HUES6 (cell line): Measurements from ENCODE around the gene GNB2.
"Not testable (repeated sequence)": the region's sequence is repeated elsewhere in the genome, so short reads cannot be mapped to it uniquely, and the experiment has no call there.

Experiments
- H3K27ac ChIP-seq: 2 replicates; pipeline ENCODE4 v1.7.0; 2013; ENCODE audit warnings: low read depth, mild to moderate bottlenecking, low read length, inconsistent platforms
- H3K27me3 ChIP-seq: 2 replicates; pipeline ENCODE4 v1.6.1; 2013; ENCODE audit warnings: low read length; ENCODE audit not compliant: control insufficient read depth, insufficient read depth
- H3K36me3 ChIP-seq: 2 replicates; pipeline ENCODE4 v1.6.1; 2013; ENCODE audit warnings: low read length; ENCODE audit not compliant: control insufficient read depth, insufficient read depth
- H3K4me1 ChIP-seq: 2 replicates; pipeline ENCODE4 v1.6.1; 2013; ENCODE audit warnings: low read length; ENCODE audit not compliant: control insufficient read depth, insufficient read depth
- H3K4me3 ChIP-seq: 2 replicates; pipeline ENCODE4 v1.5.1; 2013; ENCODE audit warnings: low read depth, low read length
- H3K9ac ChIP-seq: one replicate; pipeline ENCODE4 v1.6.1; 2013; ENCODE audit warnings: mild to moderate bottlenecking, low read length
- H3K9me3 ChIP-seq: 2 replicates; pipeline ENCODE4 v1.6.1; 2013; ENCODE audit warnings: low read depth, low read length; ENCODE audit not compliant: control insufficient read depth, insufficient read depth

Gene GNB2

GRCh38 chr7:100667331-100668068 lies 6.0 kb upstream of the GNB2 start:
- Histone ChIP-seq H3K9me3 (no peaks in the 10 kb centered on the region), H3K9ac (no peak overlapping the region), H3K36me3 (no peaks in the 10 kb centered on the region), H3K27me3 (peaks cover 10% of the 10 kb centered on the region), H3K4me3 (no peak overlapping the region), H3K27ac (no peak overlapping the region), H3K4me1 (no peaks in the 10 kb centered on the region)

- Histone ChIP-seq H3K9ac (no peak overlapping the region), H3K27ac (no peak overlapping the region), H3K36me3 (no peaks in the 10 kb centered on the region), H3K4me3 (no peak overlapping the region), H3K4me1 (no peaks in the 10 kb centered on the region), H3K27me3 (peaks cover 12% of the 10 kb centered on the region), H3K9me3 (no peaks in the 10 kb centered on the region)
These were observed 5.5 kb upstream of the GNB2 start for GRCh38 chr7:100668069-100668449.

- not testable (repeated sequence) for H3K27ac ChIP-seq, H3K4me1 ChIP-seq, H3K4me3 ChIP-seq, H3K9me3 ChIP-seq, H3K9ac ChIP-seq, H3K36me3 ChIP-seq
- peaks cover 12% of the 10 kb centered on the region for H3K27me3 ChIP-seq
These were observed 4.4 kb upstream of the GNB2 start for GRCh38 chr7:100669106-100669505.

GRCh38 chr7:100670074-100670473 lies 3.5 kb upstream of the GNB2 start:
- no peaks in the 10 kb centered on the region for H3K36me3 ChIP-seq
- H3K4me3 ChIP-seq, result no peak overlapping the region
- H3K27ac ChIP-seq, result no peak overlapping the region
- H3K27me3 ChIP-seq, result peaks cover 12% of the 10 kb centered on the region
- H3K9ac ChIP-seq, result no peak overlapping the region
- no peaks in the 10 kb centered on the region for H3K9me3 ChIP-seq
- H3K4me1 ChIP-seq, result no peaks in the 10 kb centered on the region

GRCh38 chr7:100671353-100672327 lies 1.9 kb upstream of the GNB2 start:
- H3K4me1 ChIP-seq, result no peaks in the 10 kb centered on the region
- H3K27ac ChIP-seq, result no peak overlapping the region
- H3K9ac ChIP-seq, result no peak overlapping the region
- H3K4me3 ChIP-seq, result no peak overlapping the region
- peaks cover 8% of the 10 kb centered on the region; the same call in 1 of the 2 replicates for H3K27me3 ChIP-seq
- H3K36me3 ChIP-seq, result peaks cover 2% of the 10 kb centered on the region
- H3K9me3 ChIP-seq, result no peaks in the 10 kb centered on the region

DNA sequence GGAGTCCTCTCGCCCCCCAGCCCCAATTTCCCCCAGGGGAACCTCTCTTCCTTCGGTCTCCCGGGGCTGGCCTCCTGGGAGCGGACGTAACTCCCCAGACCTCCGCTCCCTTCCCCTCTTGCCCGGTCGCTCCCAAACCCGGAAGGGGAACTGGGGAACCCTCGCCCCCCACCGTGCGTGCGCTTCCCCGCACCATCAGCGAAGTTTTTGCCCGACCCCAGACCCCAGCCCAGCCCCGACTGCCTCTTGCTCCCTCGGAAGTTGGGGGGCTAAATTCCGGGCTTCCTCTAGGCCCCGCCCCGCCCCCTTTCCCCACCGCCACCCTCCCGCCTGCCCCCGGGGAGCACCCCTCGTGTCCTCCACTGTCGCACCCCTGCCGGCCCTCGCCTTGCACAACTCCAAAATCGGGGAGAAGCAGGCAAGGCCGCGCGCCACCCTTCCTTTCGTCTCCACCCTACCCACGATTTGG lies 436 bp downstream of the GNB2 start:
- peak overlapping the region; percentile 77 for H3K9ac ChIP-seq
- no peaks in the 10 kb centered on the region for H3K4me1 ChIP-seq
- H3K27ac ChIP-seq, result no peak overlapping the region; the same call in 1 of the 2 replicates
- H3K27me3 ChIP-seq, result peaks cover 8% of the 10 kb centered on the region; the same call in 1 of the 2 replicates
- no peaks in the 10 kb centered on the region for H3K9me3 ChIP-seq
- H3K36me3 ChIP-seq, result peaks cover 23% of the 10 kb centered on the region
- peak overlapping the region; percentile 65 for H3K4me3 ChIP-seq

GRCh38 chr7:100674411-100675104 lies 1.0 kb downstream of the GNB2 start:
- Histone ChIP-seq H3K4me1 (no peaks in the 10 kb centered on the region; the same call in 1 of the 2 replicates), H3K27me3 (peaks cover 8% of the 10 kb centered on the region; the same call in 1 of the 2 replicates), H3K27ac (no peak overlapping the region; the same call in 1 of the 2 replicates), H3K4me3 (peak overlapping the region; percentile 65), H3K9me3 (no peaks in the 10 kb centered on the region), H3K9ac (peak overlapping the region; percentile 77), H3K36me3 (peaks cover 27% of the 10 kb centered on the region)

- Histone ChIP-seq H3K4me1 (no peaks in the 10 kb centered on the region; the same call in 1 of the 2 replicates), H3K9ac (no peak overlapping the region), H3K27me3 (peaks cover 8% of the 10 kb centered on the region; the same call in 1 of the 2 replicates), H3K9me3 (no peaks in the 10 kb centered on the region), H3K36me3 (peaks cover 30% of the 10 kb centered on the region), H3K4me3 (peak overlapping the region; percentile 65), H3K27ac (no peak overlapping the region)
These were observed 1.5 kb downstream of the GNB2 start for GRCh38 chr7:100675105-100675451.

DNA sequence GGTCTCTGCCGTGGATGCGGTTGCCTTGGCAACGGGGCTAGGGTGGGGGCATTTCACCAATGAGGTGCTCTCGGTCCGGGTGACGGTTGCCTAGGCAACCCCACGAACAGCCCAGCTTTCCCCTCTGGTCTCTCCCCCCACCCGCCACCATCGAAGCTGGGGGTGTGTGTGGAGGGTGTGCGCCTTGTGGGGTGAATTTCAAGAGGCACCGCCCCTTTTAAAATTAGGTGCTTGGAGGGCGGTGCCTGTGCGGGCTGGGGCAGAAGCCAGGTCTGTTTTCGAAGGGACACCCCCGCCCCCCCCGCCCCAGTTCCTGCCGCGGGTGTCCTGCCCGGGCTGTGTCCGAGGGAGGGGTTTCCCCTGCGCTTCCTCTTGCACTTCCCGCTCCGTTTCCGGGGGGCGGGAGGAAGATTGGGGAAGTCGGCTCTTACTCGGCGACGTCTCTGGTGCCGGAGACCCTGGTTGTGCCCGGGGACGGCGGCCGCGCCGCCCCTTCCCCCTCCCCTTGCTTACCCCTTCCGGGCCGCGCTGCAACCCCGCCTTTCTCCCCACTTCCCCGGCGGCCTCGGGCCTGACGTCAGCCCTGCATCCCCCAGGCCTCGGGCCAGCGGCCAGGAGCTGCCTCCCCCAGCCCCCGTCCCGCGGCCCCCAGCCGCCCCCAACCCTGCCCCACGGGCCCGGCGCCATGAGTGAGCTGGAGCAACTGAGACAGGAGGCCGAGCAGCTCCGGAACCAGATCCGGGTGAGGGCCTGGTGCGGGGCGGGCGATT lies 2.2 kb downstream of the GNB2 start:
- Histone ChIP-seq H3K9me3 (no peaks in the 10 kb centered on the region), H3K27ac (no peak overlapping the region), H3K4me3 (peak overlapping the region; percentile 65), H3K27me3 (peaks cover 8% of the 10 kb centered on the region; the same call in 1 of the 2 replicates), H3K4me1 (peaks cover 6% of the 10 kb centered on the region; the same call in 1 of the 2 replicates), H3K36me3 (peaks cover 37% of the 10 kb centered on the region), H3K9ac (no peak overlapping the region)
